ENCODE data around the gene PSMA2.

DNA sequence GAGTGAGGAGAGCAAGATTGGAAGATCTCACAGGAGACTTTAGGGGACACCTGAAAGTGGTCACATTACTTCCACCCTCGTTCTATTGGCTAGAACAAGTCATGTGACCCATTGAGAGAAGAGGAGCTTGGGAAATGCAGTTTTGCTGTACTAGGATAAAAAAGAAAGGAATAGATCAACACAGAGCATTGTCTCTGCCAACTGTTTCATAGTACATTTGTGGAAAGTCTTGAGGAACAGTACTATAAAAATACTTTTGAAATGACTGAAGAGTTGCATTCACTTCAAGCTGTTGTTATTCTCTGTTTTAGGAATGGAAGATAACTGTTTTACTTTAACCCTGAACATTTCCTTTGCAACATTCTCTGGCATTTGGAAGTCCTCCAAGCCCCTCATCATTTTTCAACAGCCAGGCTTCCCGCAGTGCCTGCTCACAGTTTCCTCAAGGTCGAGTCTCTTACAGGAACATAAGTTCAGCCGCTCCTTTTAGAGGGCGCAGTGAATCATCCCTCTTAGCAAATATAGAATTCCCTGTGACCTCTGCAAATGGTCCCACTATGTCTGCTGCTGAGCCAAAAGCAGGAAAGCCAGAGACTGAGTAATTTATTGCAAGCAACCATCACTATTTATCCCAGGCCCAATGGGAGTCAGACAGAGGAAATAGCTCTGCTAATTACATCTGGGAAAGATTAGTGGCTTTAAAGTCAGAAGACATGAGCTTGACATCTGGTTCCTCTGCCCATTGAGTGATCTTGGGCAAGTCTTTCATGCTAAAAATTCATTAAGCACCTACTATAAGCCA is 40.9 kb upstream of the PSMA2 start:
- TF ChIP-seq, protein P1, sequence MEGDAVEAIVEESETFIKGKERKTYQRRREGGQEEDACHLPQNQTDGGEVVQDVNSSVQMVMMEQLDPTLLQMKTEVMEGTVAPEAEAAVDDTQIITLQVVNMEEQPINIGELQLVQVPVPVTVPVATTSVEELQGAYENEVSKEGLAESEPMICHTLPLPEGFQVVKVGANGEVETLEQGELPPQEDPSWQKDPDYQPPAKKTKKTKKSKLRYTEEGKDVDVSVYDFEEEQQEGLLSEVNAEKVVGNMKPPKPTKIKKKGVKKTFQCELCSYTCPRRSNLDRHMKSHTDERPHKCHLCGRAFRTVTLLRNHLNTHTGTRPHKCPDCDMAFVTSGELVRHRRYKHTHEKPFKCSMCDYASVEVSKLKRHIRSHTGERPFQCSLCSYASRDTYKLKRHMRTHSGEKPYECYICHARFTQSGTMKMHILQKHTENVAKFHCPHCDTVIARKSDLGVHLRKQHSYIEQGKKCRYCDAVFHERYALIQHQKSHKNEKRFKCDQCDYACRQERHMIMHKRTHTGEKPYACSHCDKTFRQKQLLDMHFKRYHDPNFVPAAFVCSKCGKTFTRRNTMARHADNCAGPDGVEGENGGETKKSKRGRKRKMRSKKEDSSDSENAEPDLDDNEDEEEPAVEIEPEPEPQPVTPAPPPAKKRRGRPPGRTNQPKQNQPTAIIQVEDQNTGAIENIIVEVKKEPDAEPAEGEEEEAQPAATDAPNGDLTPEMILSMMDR (IDR thresholded peaks at IDR 0.05), result no peak
- TF ChIP-seq POLR2A (IDR thresholded peaks at IDR 0.05), result no peak
